SU-DHL-6 (cell line): Measurements from ENCODE around the gene MCAT.
A peak's percentile ranks its signal among the peaks of the same experiment; 100 is the strongest.

Source experiments
- H2AFZ ChIP-seq: fragments of 200-600 bp; sonication (generic); 2 replicates; pipeline ENCODE4 v1.6.1; 2014; ENCODE audit warnings: low read depth, mild to moderate bottlenecking, moderate library complexity, mixed read lengths, antibody characterized with exemption, low read length; ENCODE audit not compliant: severe bottlenecking
- H3F3A ChIP-seq: fragments of 200-600 bp; shearing (Covaris generic); 2 replicates; pipeline ENCODE4 v1.6.0; 2016; ENCODE audit warnings: antibody characterized with exemption, mild to moderate bottlenecking; ENCODE audit not compliant: insufficient read depth
- H3K27ac ChIP-seq: fragments of 200-600 bp; sonication (generic); 2 replicates; pipeline ENCODE4 v1.5.1; 2016; ENCODE audit warnings: low read depth, mild to moderate bottlenecking, low read length, moderate library complexity, mixed read lengths
- H3K27me3 ChIP-seq: fragments of 200-600 bp; sonication (generic), shearing (Covaris generic); 2 replicates; pipeline ENCODE4 v1.6.0; 2014; ENCODE audit warnings: mild to moderate bottlenecking, low read length
- H3K36me3 ChIP-seq: fragments of 200-600 bp; sonication (generic); 2 replicates; pipeline ENCODE4 v1.6.1; 2014; ENCODE audit warnings: mild to moderate bottlenecking, low read length, mixed read lengths
- H3K4me2 ChIP-seq: fragments of 300-600, 200-600 bp; shearing (Covaris generic), sonication (generic); 2 replicates; pipeline ENCODE4 v1.6.0; 2014; ENCODE audit warnings: low read length, low read depth, mild to moderate bottlenecking; ENCODE audit not compliant: poor library complexity, severe bottlenecking
- H3K4me3 ChIP-seq: fragments of 200-600 bp; sonication (generic); 2 replicates; pipeline ENCODE4 v1.5.1; 2014; ENCODE audit warnings: antibody characterized with exemption, low read length, mild to moderate bottlenecking, mixed read lengths; ENCODE audit not compliant: insufficient read depth, poor library complexity, severe bottlenecking
- H3K79me2 ChIP-seq: fragments of 200-600 bp; sonication (generic); 2 replicates; pipeline ENCODE4 v1.6.1; 2014; ENCODE audit warnings: mild to moderate bottlenecking, low read length, moderate library complexity; ENCODE audit not compliant: insufficient read depth
- H3K9ac ChIP-seq: fragments of 200-600 bp; sonication (generic); 2 replicates; pipeline ENCODE4 v1.7.0; 2014; ENCODE audit warnings: mild to moderate bottlenecking, low read length
- H3K9me2 ChIP-seq: fragments of 200-600 bp; sonication (generic); replicated peaks from 2 replicates; pipeline ENCODE4 v1.6.1; 2014; ENCODE audit warnings: low read length; ENCODE audit not compliant: insufficient read depth
- H3K9me3 ChIP-seq: fragments of 200-600 bp; sonication (generic); 2 replicates; pipeline ENCODE4 v1.6.1; 2014; ENCODE audit warnings: low read length, mixed read lengths; ENCODE audit not compliant: insufficient read depth
- H4K20me1 ChIP-seq: fragments of 200-600 bp; sonication (generic); 2 replicates; pipeline ENCODE4 v1.6.1; 2014; ENCODE audit warnings: low read depth, mild to moderate bottlenecking, antibody characterized with exemption, low read length, moderate library complexity, mixed read lengths
- CTCF ChIP-seq: fragments of 200-600 bp; sonication (generic); IDR thresholded peaks from one replicate; pipeline ENCODE4 v1.5.1; 2017; ENCODE audit warnings: antibody characterized with exemption, mild to moderate bottlenecking, low read length, moderate library complexity; ENCODE audit not compliant: insufficient read depth, poor library complexity, severe bottlenecking
- EZH2phosphoT487 ChIP-seq: fragments of 200-600 bp; sonication (generic), shearing (Covaris generic); conservative IDR thresholded peaks from 2 replicates; pipeline ENCODE4 v1.6.1; 2018; ENCODE audit warnings: mild to moderate bottlenecking, antibody characterized with exemption, low read length, moderate library complexity, mixed read lengths

The MCAT gene

GRCh38 chr22:43127166-43127908, 15.9 kb downstream of the MCAT start:
- H3F3A ChIP-seq: no peaks in the 10 kb centered on the region
- no peak overlapping the region for H3K4me3 ChIP-seq
- no peak overlapping the region for H3K27ac ChIP-seq
- no peak overlapping the region for H3K4me2 ChIP-seq
- no peaks in the 10 kb centered on the region for H3K9me3 ChIP-seq
- TF ChIP-seq CTCF (no peak), EZH2phosphoT487 (no peak)
- no peaks in the 10 kb centered on the region for H4K20me1 ChIP-seq
- no peaks in the 10 kb centered on the region for H3K9me2 ChIP-seq
- no peaks in the 10 kb centered on the region for H3K27me3 ChIP-seq
- H3K36me3 ChIP-seq: no peaks in the 10 kb centered on the region
- no peak overlapping the region for H3K9ac ChIP-seq
- no peak overlapping the region for H2AFZ ChIP-seq
- no peaks in the 10 kb centered on the region for H3K79me2 ChIP-seq

- Histone ChIP-seq H3K9me3 (no peaks in the 10 kb centered on the region), H3K36me3 (no peaks in the 10 kb centered on the region), H2AFZ (no peak overlapping the region), H3K79me2 (no peaks in the 10 kb centered on the region), H3K9me2 (no peaks in the 10 kb centered on the region), H3K4me2 (no peak overlapping the region), H4K20me1 (no peaks in the 10 kb centered on the region), H3K9ac (no peak overlapping the region), H3K27ac (no peak overlapping the region), H3F3A (no peaks in the 10 kb centered on the region), H3K4me3 (no peak overlapping the region), H3K27me3 (no peaks in the 10 kb centered on the region)
- no peak for TF ChIP-seq EZH2phosphoT487
Observed at GRCh38 chr22:43126501-43127165, 16.6 kb downstream of the MCAT start.

GRCh38 chr22:43118953-43119458, 24.2 kb downstream of the MCAT start:
- Histone ChIP-seq H4K20me1 (no peaks in the 10 kb centered on the region), H3K9ac (peak overlapping the region; percentile 13; the same call in 1 of the 2 replicates), H3K9me3 (no peaks in the 10 kb centered on the region), H3K9me2 (no peaks in the 10 kb centered on the region), H3K79me2 (no peaks in the 10 kb centered on the region), H3K4me2 (peak overlapping the region; percentile 32), H3F3A (no peaks in the 10 kb centered on the region), H3K27ac (peak overlapping the region; percentile 25; the same call in 1 of the 2 replicates), H3K36me3 (no peaks in the 10 kb centered on the region), H3K27me3 (no peaks in the 10 kb centered on the region), H3K4me3 (no peak overlapping the region), H2AFZ (no peak overlapping the region)
- TF ChIP-seq CTCF (no peak), EZH2phosphoT487 (no peak)
